ENCODE data around the gene KCNH4. TPM values are rescaled to one million over a fixed set of nuclear protein-coding genes. Genes with fewer than 3 reads are reported as not detected.
"Not testable (repeated sequence)": the region's sequence is repeated elsewhere in the genome, so short reads cannot be mapped to it uniquely, and the experiment has no call there.

The KCNH4 gene
- not detected for polyA plus RNA-seq (ENCODE audit: insufficient read length in 3 of 3)

DNA sequence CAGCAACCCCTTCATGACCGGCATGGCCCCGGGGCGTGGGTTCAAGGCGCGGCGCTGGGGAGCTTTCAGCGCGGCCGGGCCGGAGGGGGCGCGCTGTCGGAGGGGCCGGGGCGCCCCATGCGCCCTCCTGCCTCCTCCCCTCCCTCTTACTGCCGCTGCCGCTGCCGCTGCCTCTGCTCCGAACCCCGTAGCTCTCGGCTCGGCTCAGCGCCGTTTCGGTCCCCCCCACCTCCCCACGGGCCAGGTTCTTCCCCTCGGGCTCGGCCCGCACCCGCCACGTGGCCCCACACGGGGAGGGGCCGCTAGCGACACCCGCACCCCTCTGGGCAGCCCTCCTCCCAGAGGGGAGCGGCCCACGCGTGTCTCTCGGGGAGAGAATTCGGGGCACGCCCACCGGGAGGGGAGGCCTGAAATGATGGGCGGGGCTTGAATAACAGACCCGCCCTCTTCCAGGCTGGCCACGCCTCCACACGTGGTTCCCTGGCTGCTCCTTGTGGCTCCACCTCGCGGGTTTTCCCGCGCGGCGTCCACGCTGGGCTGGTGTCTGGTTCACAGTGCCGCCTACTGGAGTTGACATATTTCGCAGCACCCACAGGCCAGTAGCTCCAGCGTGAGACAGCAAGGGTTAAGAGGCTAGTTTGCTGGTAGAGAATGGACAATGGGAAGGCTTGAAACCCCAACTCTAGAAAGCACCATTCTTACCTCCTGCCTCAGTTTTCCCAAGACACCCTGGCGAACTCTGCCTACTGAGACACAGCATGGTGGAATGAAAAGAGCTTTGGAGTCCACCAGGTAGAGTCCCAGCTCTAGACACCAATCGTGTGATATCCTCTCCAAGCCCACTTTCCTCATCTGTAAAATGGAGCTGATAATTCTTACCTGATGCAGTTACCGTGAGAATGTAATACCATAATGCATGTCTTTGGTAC lies at the start of gene KCNH4:
Gene KCNH4 (minus strand): TSS at position 221 of the 929 bp plus-strand sequence. CDS start 197 bp downstream, at position 24.
- DNase-seq (ENCODE audit: low read depth in 3 of 3, low spot score in 2 of 3) = no peak

DNA sequence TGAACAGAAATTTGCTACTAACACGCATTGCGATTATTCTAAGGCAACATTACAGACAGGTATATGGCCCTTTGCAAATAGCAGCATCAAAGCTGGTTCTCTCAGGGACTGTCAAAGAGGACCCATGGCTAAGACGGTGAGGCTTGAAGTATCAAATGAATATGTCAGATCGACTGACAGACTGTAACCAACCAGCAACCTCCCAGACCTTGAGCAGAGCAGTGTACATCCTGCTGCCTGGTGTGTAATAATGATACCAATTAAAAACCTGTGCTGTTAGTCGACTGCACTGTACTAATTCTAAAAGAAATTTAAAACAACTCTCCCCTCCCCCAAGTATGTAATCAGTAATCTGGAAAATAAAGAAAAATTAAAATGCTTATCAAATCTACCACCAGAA lies 49.3 kb upstream of the KCNH4 start:
- DNase-seq (ENCODE audit: low read depth in 3 of 3, low spot score in 2 of 3) = no peak

GRCh38 chr17:42227849-42228700 lies 47.1 kb upstream of the KCNH4 start:
- DNase-seq (ENCODE audit: low read depth in 3 of 3, low spot score in 2 of 3) = no peak

- DNase-seq (ENCODE audit: low read depth in 3 of 3, low spot score in 2 of 3) = no peak
Observed at GRCh38 chr17:42225646-42226045, 44.7 kb upstream of the KCNH4 start.

DNA sequence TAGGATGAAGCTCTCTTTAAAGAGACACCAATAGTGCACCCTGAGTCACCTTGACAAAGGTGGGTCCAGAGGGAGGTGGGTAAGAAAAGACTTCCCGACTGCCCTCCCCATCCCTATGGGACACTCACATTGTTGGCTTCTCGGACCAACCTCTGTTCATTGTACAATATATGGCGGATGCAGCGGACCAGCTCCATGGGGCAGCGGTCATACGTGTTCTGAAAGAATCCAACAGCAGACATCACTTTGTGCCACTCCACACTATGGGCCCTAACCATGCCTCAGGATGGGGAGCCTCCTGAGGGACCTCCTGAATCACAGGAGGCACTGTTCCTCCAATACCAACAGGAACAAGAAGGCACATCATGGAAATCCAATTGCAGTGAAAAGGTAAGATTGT lies 43.7 kb upstream of the KCNH4 start:
- DNase-seq (ENCODE audit: low read depth in 3 of 3, low spot score in 2 of 3) = no peak

DNA sequence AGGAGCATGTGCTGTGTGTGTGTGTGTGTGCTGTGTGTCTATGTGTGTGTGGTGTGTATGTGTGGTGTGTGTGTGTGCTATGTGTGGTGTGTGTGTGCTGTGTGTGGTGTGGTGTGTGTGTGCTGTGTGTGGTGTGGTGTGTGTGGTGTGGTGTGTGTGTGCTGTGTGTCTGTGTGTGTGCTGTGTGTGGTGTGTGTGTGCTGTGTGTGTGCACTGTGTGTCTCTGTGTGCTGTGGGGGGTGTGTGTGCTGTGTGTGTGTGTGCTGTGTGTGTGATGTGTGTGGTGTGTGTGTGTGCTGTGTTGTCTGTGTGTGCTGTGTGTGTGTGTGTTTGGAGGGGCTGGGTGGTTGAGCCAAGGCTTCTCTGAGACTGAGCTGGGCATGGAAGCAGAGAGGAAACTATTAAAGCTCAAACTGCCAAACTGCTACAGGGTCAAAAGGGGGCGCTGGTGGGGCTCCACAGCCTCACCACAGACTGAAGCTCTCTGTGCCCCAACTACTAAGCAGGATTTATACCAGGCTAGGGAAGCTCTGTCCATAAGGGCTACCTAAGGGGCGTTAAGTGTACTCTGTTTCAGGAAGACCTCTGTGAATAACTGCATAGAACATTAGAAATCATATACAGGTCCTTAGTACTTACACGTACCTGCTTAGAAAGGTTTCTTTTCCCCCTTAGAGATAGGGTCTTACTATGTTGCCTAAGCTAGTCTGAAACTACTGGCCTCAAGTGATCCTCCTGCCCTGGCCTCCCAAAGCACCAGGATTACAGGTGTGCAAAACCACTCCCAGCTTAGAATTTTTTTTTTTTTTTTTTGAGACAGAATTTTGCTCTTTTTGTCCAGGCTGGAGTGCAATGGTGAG lies 41.2 kb upstream of the KCNH4 start:
- DNase-seq (ENCODE audit: low read depth in 3 of 3, low spot score in 2 of 3) = no peak

DNA sequence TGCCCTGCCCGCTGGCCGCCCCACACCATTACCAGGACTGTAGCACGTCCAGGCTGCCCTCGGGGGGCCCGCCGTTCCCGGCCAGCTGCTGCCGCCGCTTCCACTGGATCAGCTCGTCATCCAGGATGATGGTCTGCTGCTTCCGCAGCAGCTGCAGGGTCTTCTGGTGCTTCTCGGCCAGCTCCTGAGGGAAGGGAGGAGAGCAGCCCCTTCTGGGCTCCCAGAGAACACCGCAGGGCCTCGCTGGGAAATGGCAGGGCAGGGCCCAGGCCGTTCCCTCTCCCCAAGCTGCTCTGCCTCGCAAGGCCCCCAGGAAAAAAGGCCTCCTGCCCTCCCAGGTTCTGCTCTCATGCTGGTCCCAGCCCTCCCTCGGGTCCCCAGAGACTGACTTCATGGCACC lies 38.3 kb upstream of the KCNH4 start:
- DNase-seq (ENCODE audit: low read depth in 3 of 3, low spot score in 2 of 3) = not testable (repeated sequence)

DNA sequence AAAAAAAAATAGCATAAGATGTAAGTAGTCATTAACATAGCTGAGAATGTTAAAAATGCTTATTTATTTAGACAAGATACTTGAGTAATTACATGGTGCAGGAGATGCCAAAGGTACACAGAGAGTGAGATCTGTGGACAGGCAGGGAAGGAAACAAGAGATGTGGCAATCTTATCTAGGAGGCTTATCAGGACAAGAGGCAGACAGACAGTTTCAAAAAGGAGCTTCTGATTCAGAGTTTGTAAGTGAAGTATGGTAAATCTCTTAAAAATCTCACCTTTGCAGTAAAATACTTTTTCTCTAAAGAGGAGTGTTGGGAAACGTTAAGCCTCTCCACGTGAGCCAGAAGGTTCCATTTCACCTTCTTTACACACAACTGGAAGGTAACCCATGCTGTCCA lies 33.2 kb upstream of the KCNH4 start:
- no peak for DNase-seq (ENCODE audit: low read depth in 3 of 3, low spot score in 2 of 3)

GRCh38 chr17:42212382-42212781 lies 31.4 kb upstream of the KCNH4 start:
- DNase-seq (ENCODE audit: low read depth in 3 of 3, low spot score in 2 of 3) = no peak

DNA sequence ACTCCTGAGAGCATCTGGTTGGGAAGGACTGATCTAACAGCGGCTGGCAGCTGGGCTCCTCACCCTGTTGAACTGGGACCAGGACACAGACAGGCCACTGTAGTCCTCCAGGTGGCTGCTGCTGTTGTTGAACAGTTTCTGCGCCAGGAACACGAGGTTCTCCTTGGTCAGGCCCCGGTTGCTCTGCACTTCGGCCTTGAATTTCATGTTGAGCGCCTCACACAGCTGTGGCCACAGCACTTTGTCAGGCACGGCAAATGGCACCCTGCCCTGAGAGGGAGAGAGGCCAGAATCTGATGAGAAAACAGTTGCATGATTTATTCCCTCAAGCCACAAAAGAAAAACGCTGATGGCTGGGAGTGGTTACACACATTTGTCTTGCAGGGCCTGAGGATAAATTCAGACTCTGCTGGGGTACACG lies 31.0 kb upstream of the KCNH4 start:
- DNase-seq (ENCODE audit: low read depth in 3 of 3, low spot score in 2 of 3) = not testable (repeated sequence)

GRCh38 chr17:42210046-42210445 lies 29.1 kb upstream of the KCNH4 start:
- DNase-seq (ENCODE audit: low read depth in 3 of 3, low spot score in 2 of 3) = no peak

GRCh38 chr17:42206153-42206612 lies 25.2 kb upstream of the KCNH4 start:
- not testable (repeated sequence) for DNase-seq (ENCODE audit: low read depth in 3 of 3, low spot score in 2 of 3)

GRCh38 chr17:42203354-42203753 lies 22.4 kb upstream of the KCNH4 start:
- no peak for DNase-seq (ENCODE audit: low read depth in 3 of 3, low spot score in 2 of 3)

GRCh38 chr17:42202696-42203095 lies 21.8 kb upstream of the KCNH4 start:
- DNase-seq (ENCODE audit: low read depth in 3 of 3, low spot score in 2 of 3) = no peak

GRCh38 chr17:42202159-42202558 lies 21.2 kb upstream of the KCNH4 start:
- DNase-seq (ENCODE audit: low read depth in 3 of 3, low spot score in 2 of 3) = no peak

DNA sequence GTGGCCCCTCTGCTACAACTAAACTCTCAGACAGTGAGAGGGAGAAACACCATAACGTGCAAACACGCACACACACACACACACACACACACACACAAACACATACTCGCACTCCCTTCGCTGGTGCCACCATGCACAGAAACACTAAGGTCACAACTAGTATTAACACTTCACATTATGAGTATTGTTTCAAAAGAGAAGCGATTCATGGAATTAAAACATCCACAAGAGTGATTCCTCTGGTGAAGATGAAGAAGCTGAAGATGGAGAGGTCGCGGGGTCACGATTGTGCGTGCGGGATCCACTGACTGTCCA lies 20.5 kb upstream of the KCNH4 start:
- DNase-seq (ENCODE audit: low read depth in 3 of 3, low spot score in 2 of 3) = no peak

DNA sequence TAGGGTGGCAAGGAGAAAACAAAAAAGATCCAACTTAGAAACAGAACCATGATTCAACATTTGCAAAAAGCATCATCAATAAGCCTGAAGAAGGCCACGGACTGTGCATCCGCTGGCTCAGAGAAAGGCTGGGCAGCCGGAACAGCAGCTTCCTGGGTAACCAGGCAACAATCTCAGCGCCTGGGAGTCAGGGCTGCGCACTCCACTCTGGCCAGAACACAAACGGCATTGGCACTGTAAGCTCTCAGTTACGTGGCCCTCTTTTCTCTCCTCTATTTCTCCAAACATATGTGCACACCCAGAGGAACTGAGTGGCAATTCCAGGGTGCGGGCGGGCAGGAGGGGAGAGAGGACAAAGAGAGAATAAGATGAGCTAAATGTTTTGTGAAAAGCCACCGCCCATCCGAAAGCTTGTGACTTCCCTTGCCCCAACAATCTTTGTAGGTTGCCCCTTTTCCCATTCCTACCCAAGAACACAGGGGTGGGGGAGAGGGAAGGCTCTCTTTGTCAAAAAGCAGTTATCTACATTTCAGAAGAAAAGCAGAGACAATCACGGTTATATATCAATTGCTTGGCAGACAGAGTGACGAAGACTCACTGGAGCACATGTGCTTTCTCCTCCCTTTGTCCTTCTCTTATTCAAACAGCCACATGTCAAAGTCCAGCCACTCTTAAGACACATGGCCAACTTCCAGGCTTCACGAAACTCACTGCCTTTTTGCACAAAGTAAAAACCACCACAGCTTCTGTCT lies 19.9 kb upstream of the KCNH4 start:
- DNase-seq (ENCODE audit: low read depth in 3 of 3, low spot score in 2 of 3) = no peak

- no peak for DNase-seq (ENCODE audit: low read depth in 3 of 3, low spot score in 2 of 3)
Observed at GRCh38 chr17:42199416-42200011, 18.6 kb upstream of the KCNH4 start.

GRCh38 chr17:42198897-42199296 lies 18.0 kb upstream of the KCNH4 start:
- no peak for DNase-seq (ENCODE audit: low read depth in 3 of 3, low spot score in 2 of 3)
